Measurements from ENCODE around the gene E2F1. TPM values are rescaled to one million over a fixed set of nuclear protein-coding genes. Genes with fewer than 3 reads are reported as not detected.

The E2F1 gene
- total and polyA plus RNA-seq, 4 donors, result 0.10 to 11.0 (median 0.88) TPM

DNA sequence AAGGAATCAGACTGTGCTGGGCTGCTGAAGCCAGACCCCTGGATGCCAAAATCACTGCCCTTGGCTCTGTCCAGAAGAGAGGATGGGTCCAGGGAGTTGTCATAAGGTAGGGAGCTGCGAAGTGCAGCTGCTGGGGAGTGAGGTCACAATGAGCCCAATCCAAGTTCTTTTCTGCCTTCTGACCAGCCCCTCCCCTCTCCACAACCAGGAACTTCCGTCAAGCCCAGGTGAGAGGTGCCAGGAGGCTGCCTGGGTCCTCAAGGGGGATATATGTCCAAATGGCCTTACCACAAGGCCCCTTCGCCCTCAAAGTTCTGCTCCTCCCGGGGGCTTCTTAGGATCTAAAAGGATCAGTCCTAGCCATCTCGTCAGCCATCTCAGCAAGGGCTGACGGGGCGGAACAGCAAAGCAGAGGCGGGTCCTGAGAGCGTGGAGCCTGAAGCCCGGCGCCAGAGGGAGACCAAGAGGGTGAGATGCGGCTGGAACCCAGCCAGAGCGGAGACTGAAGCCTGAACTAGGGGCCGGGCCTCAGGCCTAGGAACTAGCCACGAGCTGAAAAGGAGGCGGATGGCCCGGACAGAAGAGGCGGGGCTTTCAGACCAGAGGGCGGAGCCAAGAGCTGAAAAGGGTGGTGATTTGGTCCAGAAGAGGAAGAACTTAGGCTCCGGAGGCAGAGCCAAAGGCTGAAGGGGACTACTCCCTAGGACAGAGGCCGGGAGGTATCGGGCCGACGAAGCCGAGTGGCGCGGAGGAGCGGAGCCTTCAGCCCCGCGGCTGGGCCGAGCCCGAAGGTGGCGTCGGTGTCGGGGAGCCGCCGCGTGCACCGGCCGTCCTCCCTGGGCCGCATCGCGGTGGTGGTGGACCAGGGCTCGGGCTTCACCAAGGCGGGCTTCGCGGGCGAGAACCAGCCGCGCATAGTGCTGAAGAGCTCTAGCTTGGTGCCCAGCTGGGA lies 19.6 kb downstream of the E2F1 start, which contains the start of gene ACTL10:
ACTL10 (plus strand) TSS at position 651 of the 952 bp plus-strand sequence. CDS start 555 bp downstream, outside the sequence.
- Histone ChIP-seq H3K27me3 (ENCODE audit: control insufficient read depth in 4 of 4, insufficient read depth in 4 of 4, low read length in 3 of 4) (no peaks in the 10 kb centered on the region), H3K27ac (ENCODE audit: low read depth in 1 of 2, low read length in 2 of 2) (peak within 1 kb of the TSS; percentile 70 to 75), H3K9ac (ENCODE audit: low read depth in 1 of 2, low read length in 2 of 2) (peak within 1 kb of the TSS in 1 of 2 donors; percentile 52), H3K9me3 (ENCODE audit: control insufficient read depth in 4 of 4, low read length in 3 of 4) (no peaks in the 10 kb centered on the region), H3K4me3 (ENCODE audit: low read depth in 1 of 3, low read length in 3 of 3) (peak within 1 kb of the TSS; percentile 49 to 64 (median 56)), H3K36me3 (ENCODE audit: control insufficient read depth in 4 of 4, insufficient read depth in 3 of 4, low read depth in 1 of 4, low read length in 3 of 4) (peaks cover 0 to 4% (median 0%) of the 10 kb centered on the region in 4 donors), H3K4me1 (ENCODE audit: control insufficient read depth in 4 of 4, insufficient read depth in 4 of 4, low read length in 3 of 4) (peaks cover 3 to 48% (median 21%) of the 10 kb centered on the region in 4 donors)
- TF ChIP-seq NR2F2 (IDR thresholded peaks at IDR 0.05) (peak; percentile 31), RXRA (IDR thresholded peaks at IDR 0.05) (peak in 1 of 2 donors; percentile 39), CTCF (IDR thresholded peaks at IDR 0.05; ENCODE audit: low read depth, low read length, missing input control) (peak; percentile 11), SP1 (IDR thresholded peaks at IDR 0.05) (peak; percentile 70), TAF1 (conservative IDR thresholded peaks at IDR 0.05) (no peak), HNF4A (conservative IDR thresholded peaks at IDR 0.05) (peak; percentile 20 to 28), MAX (IDR thresholded peaks at IDR 0.05) (no peak), GABPA (IDR thresholded peaks at IDR 0.05 in 1 of 2, conservative IDR thresholded peaks at IDR 0.05 in 1 of 2) (peak in 1 of 2 donors; percentile 22), FOXA1 (IDR thresholded peaks at IDR 0.05) (peak; percentile 11), RAD21 (IDR thresholded peaks at IDR 0.05) (peak in 1 of 2 donors; percentile 58), YY1 (IDR thresholded peaks at IDR 0.05) (peak; percentile 68)
- TF ChIP-seq, protein P1, sequence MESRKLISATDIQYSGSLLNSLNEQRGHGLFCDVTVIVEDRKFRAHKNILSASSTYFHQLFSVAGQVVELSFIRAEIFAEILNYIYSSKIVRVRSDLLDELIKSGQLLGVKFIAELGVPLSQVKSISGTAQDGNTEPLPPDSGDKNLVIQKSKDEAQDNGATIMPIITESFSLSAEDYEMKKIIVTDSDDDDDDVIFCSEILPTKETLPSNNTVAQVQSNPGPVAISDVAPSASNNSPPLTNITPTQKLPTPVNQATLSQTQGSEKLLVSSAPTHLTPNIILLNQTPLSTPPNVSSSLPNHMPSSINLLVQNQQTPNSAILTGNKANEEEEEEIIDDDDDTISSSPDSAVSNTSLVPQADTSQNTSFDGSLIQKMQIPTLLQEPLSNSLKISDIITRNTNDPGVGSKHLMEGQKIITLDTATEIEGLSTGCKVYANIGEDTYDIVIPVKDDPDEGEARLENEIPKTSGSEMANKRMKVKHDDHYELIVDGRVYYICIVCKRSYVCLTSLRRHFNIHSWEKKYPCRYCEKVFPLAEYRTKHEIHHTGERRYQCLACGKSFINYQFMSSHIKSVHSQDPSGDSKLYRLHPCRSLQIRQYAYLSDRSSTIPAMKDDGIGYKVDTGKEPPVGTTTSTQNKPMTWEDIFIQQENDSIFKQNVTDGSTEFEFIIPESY (IDR thresholded peaks at IDR 0.05), result no peak
- TF ChIP-seq, protein P2, sequence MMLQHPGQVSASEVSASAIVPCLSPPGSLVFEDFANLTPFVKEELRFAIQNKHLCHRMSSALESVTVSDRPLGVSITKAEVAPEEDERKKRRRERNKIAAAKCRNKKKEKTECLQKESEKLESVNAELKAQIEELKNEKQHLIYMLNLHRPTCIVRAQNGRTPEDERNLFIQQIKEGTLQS (IDR thresholded peaks at IDR 0.05), result no peak
- TF ChIP-seq, protein P3, sequence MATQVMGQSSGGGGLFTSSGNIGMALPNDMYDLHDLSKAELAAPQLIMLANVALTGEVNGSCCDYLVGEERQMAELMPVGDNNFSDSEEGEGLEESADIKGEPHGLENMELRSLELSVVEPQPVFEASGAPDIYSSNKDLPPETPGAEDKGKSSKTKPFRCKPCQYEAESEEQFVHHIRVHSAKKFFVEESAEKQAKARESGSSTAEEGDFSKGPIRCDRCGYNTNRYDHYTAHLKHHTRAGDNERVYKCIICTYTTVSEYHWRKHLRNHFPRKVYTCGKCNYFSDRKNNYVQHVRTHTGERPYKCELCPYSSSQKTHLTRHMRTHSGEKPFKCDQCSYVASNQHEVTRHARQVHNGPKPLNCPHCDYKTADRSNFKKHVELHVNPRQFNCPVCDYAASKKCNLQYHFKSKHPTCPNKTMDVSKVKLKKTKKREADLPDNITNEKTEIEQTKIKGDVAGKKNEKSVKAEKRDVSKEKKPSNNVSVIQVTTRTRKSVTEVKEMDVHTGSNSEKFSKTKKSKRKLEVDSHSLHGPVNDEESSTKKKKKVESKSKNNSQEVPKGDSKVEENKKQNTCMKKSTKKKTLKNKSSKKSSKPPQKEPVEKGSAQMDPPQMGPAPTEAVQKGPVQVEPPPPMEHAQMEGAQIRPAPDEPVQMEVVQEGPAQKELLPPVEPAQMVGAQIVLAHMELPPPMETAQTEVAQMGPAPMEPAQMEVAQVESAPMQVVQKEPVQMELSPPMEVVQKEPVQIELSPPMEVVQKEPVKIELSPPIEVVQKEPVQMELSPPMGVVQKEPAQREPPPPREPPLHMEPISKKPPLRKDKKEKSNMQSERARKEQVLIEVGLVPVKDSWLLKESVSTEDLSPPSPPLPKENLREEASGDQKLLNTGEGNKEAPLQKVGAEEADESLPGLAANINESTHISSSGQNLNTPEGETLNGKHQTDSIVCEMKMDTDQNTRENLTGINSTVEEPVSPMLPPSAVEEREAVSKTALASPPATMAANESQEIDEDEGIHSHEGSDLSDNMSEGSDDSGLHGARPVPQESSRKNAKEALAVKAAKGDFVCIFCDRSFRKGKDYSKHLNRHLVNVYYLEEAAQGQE (IDR thresholded peaks at IDR 0.05), result peak; percentile 52
- WGBS, result 19% methylated on average over 50 of the region's 50 CpGs
- DNase-seq (ENCODE audit: low spot score), result peak; percentile 92
